HG03039 (cell line): ENCODE results near the gene MPC2.
"Not testable (repeated sequence)": the region's sequence is repeated elsewhere in the genome, so short reads cannot be mapped to it uniquely, and the experiment has no call there.

Experiments used
- ATAC-seq: cut with Tn5 transposase; IDR thresholded peaks from one replicate; pipeline ENCODE4 v1.9.1; 2021; ENCODE audit warnings: mild to moderate bottlenecking, moderate library complexity; ENCODE audit not compliant: unreplicated experiment

MPC2 gene

GRCh38 chr1:167909691-167910180, 27.1 kb downstream of the MPC2 start:
- no peak for ATAC-seq

GRCh38 chr1:167905671-167906070, 31.2 kb downstream of the MPC2 start:
- ATAC-seq, result no peak

- ATAC-seq, result no peak
Measured at GRCh38 chr1:167905182-167905581, 31.7 kb downstream of the MPC2 start.

- ATAC-seq, result no peak
Measured at GRCh38 chr1:167904652-167905130, 32.2 kb downstream of the MPC2 start.

GRCh38 chr1:167900907-167901306, 36.0 kb downstream of the MPC2 start:
- ATAC-seq, result no peak

- ATAC-seq, result no peak
Measured at GRCh38 chr1:167899253-167899681, 37.6 kb downstream of the MPC2 start.

GRCh38 chr1:167898578-167899222, 38.2 kb downstream of the MPC2 start:
- no peak for ATAC-seq

GRCh38 chr1:167893798-167894197, 43.1 kb downstream of the MPC2 start:
- ATAC-seq, result no peak

GRCh38 chr1:167890400-167890799, 46.5 kb downstream of the MPC2 start:
- ATAC-seq, result no peak

- not testable (repeated sequence) for ATAC-seq
Measured at GRCh38 chr1:167887187-167887586, 49.7 kb downstream of the MPC2 start.

GRCh38 chr1:167882376-167882775, 54.5 kb downstream of the MPC2 start:
- no peak for ATAC-seq

GRCh38 chr1:167881786-167882185, 55.1 kb downstream of the MPC2 start:
- ATAC-seq, result no peak

GRCh38 chr1:167881069-167881468, 55.8 kb downstream of the MPC2 start:
- ATAC-seq, result no peak

- no peak for ATAC-seq
Measured at GRCh38 chr1:167880580-167881021, 56.3 kb downstream of the MPC2 start.

- no peak for ATAC-seq
Measured at GRCh38 chr1:167879508-167879907, 57.4 kb downstream of the MPC2 start.

- no peak for ATAC-seq
Measured at GRCh38 chr1:167878372-167879160, 58.3 kb downstream of the MPC2 start.

GRCh38 chr1:167876597-167877175, 60.2 kb downstream of the MPC2 start:
- no peak for ATAC-seq

GRCh38 chr1:167871331-167871730, 65.5 kb downstream of the MPC2 start:
- ATAC-seq, result no peak

- ATAC-seq, result not testable (repeated sequence)
Measured at GRCh38 chr1:167869157-167870001, 67.5 kb downstream of the MPC2 start.

- ATAC-seq, result not testable (repeated sequence)
Measured at GRCh38 chr1:167866739-167867414, 70.0 kb downstream of the MPC2 start.
